ENCODE results near the gene TOR2A. TPM values are rescaled to one million over a fixed set of nuclear protein-coding genes. Genes with fewer than 3 reads are reported as not detected.

TOR2A gene
- total RNA-seq, 1 experiment from 2014 or later, result 10.5 TPM

- in situ Hi-C loops (cut with HindIII; ENCODE audit: low pct_unique_long_range_greater_than_20kb, low sequenced_read_pairs), result no loop called here
- DNase-seq (ENCODE audit: low read depth, low spot score), result no peak
Measured at GRCh38 chr9:127730799-127731410, 4.2 kb downstream of the TOR2A start.

DNA sequence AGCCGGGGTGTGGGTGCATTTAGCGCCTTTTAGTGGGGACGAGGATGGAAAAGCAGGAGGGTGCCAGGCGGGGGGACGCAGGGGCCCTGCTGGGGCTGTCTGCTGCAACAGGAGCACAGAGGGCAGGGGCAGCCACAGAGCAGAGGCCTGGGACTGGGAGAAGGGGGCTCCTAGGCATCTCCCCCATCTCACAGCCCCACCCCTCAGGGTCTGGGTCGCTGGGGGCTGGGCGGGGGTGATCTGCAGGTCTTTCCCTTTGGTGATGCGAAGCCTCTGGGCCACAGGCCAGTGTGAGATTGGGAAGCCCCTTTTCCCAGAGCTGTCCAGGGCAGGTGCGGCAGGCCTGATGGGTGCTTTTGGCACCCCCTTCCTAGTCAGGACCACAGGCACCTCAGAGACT lies 4.8 kb downstream of the TOR2A start:
- in situ Hi-C loops (cut with HindIII; ENCODE audit: low pct_unique_long_range_greater_than_20kb, low sequenced_read_pairs), result no loop called here

GRCh38 chr9:127729522-127730256 lies 5.4 kb downstream of the TOR2A start:
- DNase-seq (ENCODE audit: low read depth, low spot score), result no peak
- in situ Hi-C loops (cut with HindIII; ENCODE audit: low pct_unique_long_range_greater_than_20kb, low sequenced_read_pairs), result no loop called here

More for the DNA sequence above, 4.8 kb downstream of the TOR2A start:
- no peak for DNase-seq (ENCODE audit: low read depth, low spot score)

DNA sequence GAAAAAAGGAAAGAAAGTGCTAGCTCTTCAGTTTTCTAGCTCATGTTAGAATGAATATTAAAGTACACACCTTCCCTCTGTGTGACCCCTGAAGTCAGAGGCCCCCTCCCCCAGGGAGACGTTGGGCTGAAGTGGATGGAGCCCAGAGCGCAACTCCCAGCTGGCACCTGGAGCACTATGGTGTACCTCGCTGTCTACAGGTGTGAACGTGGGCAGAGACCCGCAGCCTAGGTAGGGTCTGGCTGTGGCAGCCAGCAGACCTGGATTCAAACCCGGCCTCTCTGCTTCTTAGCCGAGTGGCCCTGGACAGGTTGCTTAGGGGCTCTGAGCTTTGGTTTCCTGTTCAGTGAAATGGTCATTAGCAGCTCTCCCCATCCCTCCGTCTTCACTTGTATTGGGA lies 6.3 kb downstream of the TOR2A start:
- no peak for DNase-seq (ENCODE audit: low read depth, low spot score)
- in situ Hi-C loops (cut with HindIII; ENCODE audit: low pct_unique_long_range_greater_than_20kb, low sequenced_read_pairs), result no loop called here

GRCh38 chr9:127726871-127727270 lies 8.2 kb downstream of the TOR2A start:
- DNase-seq (ENCODE audit: low read depth, low spot score), result no peak
- in situ Hi-C loops (cut with HindIII; ENCODE audit: low pct_unique_long_range_greater_than_20kb, low sequenced_read_pairs), result no loop called here

GRCh38 chr9:127724012-127724411 lies 11.1 kb downstream of the TOR2A start:
- DNase-seq (ENCODE audit: low read depth, low spot score), result no peak
- in situ Hi-C loops (cut with HindIII; ENCODE audit: low pct_unique_long_range_greater_than_20kb, low sequenced_read_pairs), result no loop called here

DNA sequence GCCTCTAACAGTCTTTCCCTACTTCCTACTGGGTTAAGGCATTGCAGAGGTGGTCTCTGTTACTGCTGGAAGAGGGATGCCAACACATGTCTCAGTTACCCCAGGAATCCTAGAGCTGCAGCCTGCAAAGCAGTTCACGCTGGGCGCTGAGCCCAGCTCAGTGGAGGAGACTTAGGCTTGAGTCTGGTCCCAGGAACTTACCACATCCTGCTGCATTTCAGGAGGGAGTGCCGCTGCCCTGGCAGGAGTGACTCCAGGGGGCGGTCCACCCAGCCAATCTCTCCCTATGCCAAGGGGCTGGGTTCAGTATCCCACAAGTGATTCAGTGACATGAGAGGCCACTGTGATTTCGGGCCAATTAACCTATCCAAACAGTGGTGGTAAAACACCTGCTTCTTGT lies 11.7 kb downstream of the TOR2A start:
- in situ Hi-C loops (cut with HindIII; ENCODE audit: low pct_unique_long_range_greater_than_20kb, low sequenced_read_pairs), result no loop called here
- no peak for DNase-seq (ENCODE audit: low read depth, low spot score)

- in situ Hi-C loops (cut with HindIII; ENCODE audit: low pct_unique_long_range_greater_than_20kb, low sequenced_read_pairs), result no loop called here
- no peak for DNase-seq (ENCODE audit: low read depth, low spot score)
Measured at GRCh38 chr9:127723013-127723412, 12.1 kb downstream of the TOR2A start.

DNA sequence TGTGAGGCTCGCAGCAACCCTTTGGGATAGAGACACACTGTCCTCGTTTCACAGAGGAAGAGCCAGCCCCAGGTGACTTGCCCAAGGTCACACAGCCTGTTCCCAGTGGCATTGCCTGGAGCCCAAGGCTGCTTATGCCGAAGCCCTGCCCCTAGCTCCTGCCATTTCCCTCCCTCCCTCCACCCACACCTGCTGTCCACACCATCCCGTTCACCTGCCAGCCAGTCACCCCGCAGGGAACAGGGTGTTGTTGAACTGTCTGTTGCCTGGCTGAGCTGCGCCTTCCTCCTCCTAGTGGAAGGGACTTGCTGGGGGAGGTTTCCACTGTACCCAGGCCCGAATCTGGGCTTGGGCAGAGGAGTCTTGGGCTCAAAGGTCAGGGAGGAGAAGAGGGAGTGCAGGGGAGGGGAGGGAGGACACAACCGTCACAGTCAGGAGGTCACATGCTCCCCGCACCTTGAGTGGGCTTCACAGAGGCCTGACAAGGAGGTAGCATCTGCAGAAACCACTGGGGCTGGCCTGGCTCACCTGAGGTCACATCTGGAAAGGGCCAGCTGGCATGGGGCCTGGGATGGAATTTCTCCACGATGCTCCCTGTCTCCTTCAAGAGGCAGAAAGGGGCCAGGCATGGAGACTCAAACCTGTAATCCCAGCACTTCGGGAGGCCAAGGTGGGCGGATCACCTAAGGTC lies 12.9 kb downstream of the TOR2A start:
- DNase-seq (ENCODE audit: low read depth, low spot score), result no peak

GRCh38 chr9:127721391-127721821 lies 13.7 kb downstream of the TOR2A start:
- no peak for DNase-seq (ENCODE audit: low read depth, low spot score)
- in situ Hi-C loops (cut with HindIII; ENCODE audit: low pct_unique_long_range_greater_than_20kb, low sequenced_read_pairs), result no loop called here

More for the DNA sequence above, 12.9 kb downstream of the TOR2A start:
- in situ Hi-C loops (cut with HindIII; ENCODE audit: low pct_unique_long_range_greater_than_20kb, low sequenced_read_pairs), result no loop called here

DNA sequence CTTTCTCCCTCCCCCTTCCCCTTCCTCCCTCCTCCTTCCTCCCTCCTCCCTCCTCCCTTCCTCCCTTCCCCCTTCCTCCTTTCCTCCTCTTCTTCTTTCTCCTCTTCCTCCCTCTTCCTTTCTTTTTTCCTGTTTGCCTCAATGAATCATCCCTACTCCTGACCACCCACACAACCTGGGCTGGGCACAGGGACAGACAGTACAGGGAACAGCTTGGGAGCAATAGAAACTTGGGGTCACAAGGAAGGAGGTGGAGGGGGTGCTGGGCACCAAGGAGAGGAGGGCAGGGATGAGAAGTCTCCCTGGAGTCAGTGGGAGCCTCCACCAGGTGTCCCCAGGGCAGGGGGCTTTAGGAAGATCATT lies 14.2 kb downstream of the TOR2A start:
- in situ Hi-C loops (cut with HindIII; ENCODE audit: low pct_unique_long_range_greater_than_20kb, low sequenced_read_pairs), result no loop called here
- no peak for DNase-seq (ENCODE audit: low read depth, low spot score)

GRCh38 chr9:127720031-127720864 lies 14.8 kb downstream of the TOR2A start:
- no peak for DNase-seq (ENCODE audit: low read depth, low spot score)
- in situ Hi-C loops (cut with HindIII; ENCODE audit: low pct_unique_long_range_greater_than_20kb, low sequenced_read_pairs), result no loop called here

DNA sequence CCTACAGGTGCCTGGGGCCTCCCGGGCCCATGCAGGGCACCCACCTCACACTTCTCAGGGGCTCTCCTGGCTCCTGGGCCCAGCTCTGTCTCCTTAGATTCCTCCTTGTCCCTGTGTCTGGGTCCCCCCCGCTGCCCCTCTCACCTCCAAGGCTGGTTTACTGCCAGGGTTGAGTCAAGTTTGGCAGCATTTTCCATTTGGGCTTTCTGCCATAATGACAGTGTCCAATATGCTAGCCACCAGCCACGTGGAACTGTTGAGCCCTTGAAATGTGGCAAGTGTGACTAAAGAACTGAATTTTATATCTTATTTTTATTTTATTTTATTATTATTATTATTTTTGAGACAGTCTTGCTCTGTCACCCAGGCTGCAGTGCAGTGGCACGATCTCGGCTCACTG lies 17.3 kb downstream of the TOR2A start:
- no peak for DNase-seq (ENCODE audit: low read depth, low spot score)
- in situ Hi-C loops (cut with HindIII; ENCODE audit: low pct_unique_long_range_greater_than_20kb, low sequenced_read_pairs), result no loop called here

GRCh38 chr9:127716412-127716811 lies 18.7 kb downstream of the TOR2A start:
- in situ Hi-C loops (cut with HindIII; ENCODE audit: low pct_unique_long_range_greater_than_20kb, low sequenced_read_pairs), result no loop called here
- DNase-seq (ENCODE audit: low read depth, low spot score), result no peak

DNA sequence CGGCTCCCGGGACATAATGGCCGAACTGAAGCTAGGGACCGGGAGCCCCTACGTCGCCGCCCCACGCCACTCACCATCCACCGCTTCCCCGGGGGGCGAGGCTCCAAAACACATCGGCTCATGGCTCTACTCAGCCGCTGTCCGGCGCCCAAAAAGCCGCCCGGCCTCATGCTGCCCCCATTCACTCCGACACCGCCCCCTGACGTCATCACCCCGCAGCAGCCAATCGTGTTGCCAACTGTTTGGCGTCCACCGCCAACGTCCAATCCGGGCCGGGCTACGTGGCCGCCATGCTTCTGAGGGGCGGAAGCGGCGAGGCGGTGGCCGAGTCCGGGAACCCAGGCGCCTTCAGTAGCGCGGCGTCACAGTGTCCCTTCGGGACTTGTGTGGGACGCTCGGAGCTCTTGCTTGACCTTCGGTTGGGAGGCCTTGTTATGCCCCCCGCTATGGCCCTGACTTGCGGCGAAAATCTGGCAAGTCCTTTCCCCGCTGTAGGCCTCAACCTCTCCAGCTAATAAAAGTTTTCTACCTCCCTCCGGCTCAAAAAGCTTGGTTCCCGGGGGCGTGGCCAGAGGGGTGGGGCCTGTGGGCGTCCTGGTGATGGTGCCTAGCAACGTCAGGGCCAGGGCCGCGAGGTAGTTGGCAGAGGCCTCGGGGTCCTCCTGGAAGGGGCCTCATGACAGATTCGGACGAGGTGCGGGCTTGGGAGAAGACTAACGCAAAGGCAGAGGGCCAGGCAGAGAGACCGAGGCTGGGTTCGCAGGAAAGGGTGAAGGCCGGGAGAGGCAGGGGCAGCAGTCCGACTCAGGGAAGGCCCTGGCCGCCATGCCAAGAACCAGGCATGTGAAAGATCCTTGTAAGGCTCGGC lies 19.4 kb downstream of the TOR2A start, which contains the start of the genes PTRH1 and TTC16:
Gene PTRH1 (minus strand): TSS at position 194 of the 868 bp plus-strand sequence. CDS start 24 bp downstream, at position 170.
Gene TTC16 (plus strand): TSS at position 610 of the 868 bp plus-strand sequence. CDS start 67 bp downstream, at position 677.
- peak; percentile 96 for DNase-seq (ENCODE audit: low read depth, low spot score)
- in situ Hi-C loops (cut with HindIII; ENCODE audit: low pct_unique_long_range_greater_than_20kb, low sequenced_read_pairs), result no loop called here

GRCh38 chr9:127714951-127715469 lies 20.1 kb downstream of the TOR2A start:
- in situ Hi-C loops (cut with HindIII; ENCODE audit: low pct_unique_long_range_greater_than_20kb, low sequenced_read_pairs), result no loop called here
- DNase-seq (ENCODE audit: low read depth, low spot score), result no peak

Measured in SK-MEL-5 (cell line).